Body of pancreas (tissue), 4 donors: Measurements from ENCODE around the gene ASTN2.

Experiments
- POLR2A ChIP-seq, 3 donors: fragments of 450-650 bp; IDR thresholded peaks; one replicate each; pipeline ENCODE4 v1.6.1; 2016; ENCODE audit warnings: antibody characterized with exemption in 3 of 3, mild to moderate bottlenecking in 2 of 3
- TF ChIP-seq, protein P1 (sequence below), 7 experiments: fragments of 450-650 bp in 4 of 7; fragments of 200-600 bp in 3 of 7; sonication (generic) in 3 of 7; IDR thresholded peaks; one replicate each; pipeline ENCODE4 v1.5.1; 2016 to 2019; ENCODE audit warnings: antibody characterized with exemption in 7 of 7

DNA sequence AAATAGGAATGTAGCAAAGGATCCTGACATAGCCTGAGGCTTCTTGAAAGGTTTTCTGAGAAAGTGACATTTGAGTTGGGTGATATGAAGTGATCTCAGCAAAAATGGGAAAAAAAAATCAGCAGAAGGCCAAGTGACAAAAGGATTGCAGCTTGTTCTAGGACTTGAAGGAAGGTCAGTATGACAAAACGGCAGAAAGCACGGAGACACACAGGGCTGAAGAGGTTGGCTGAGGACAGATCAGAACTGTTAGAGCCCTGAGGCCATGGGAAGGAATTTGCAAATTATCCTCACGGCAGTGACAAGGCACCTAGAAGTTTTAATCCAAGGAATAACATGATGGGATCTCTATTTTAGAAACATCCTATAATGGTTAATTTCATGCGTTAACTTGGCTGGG is 696.7 kb downstream of the ASTN2 start:
- no peak for TF ChIP-seq POLR2A (IDR thresholded peaks at IDR 0.05)
- TF ChIP-seq, protein P1, sequence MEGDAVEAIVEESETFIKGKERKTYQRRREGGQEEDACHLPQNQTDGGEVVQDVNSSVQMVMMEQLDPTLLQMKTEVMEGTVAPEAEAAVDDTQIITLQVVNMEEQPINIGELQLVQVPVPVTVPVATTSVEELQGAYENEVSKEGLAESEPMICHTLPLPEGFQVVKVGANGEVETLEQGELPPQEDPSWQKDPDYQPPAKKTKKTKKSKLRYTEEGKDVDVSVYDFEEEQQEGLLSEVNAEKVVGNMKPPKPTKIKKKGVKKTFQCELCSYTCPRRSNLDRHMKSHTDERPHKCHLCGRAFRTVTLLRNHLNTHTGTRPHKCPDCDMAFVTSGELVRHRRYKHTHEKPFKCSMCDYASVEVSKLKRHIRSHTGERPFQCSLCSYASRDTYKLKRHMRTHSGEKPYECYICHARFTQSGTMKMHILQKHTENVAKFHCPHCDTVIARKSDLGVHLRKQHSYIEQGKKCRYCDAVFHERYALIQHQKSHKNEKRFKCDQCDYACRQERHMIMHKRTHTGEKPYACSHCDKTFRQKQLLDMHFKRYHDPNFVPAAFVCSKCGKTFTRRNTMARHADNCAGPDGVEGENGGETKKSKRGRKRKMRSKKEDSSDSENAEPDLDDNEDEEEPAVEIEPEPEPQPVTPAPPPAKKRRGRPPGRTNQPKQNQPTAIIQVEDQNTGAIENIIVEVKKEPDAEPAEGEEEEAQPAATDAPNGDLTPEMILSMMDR (IDR thresholded peaks at IDR 0.05): no peak
